CD14-positive monocyte (primary cell): ENCODE data around the gene DHX57. TPM values are rescaled to one million over a fixed set of nuclear protein-coding genes. Genes with fewer than 3 reads are reported as not detected.

ENCODE experiments used
- DNase-seq, 3 donors: peaks; one replicate each; pipeline ENCODE4 v3.0.0-alpha.2; 2011 to 2022
- H2AFZ ChIP-seq: 2 replicates; pipeline ENCODE4 v1.6.0; 2012; ENCODE audit warnings: mild to moderate bottlenecking, low read depth, low read length, inconsistent platforms; ENCODE audit not compliant: insufficient read depth, poor library complexity, severe bottlenecking
- H3K27ac ChIP-seq, 2 donors: 1 replicate in 1 of 2; 2 replicates in 1 of 2; pipeline ENCODE4 v1.5.1; 2012 to 2013; ENCODE audit warnings: low read length in 2 of 2, control low read depth in 1 of 2, inconsistent platforms in 1 of 2, low read depth in 1 of 2, mild to moderate bottlenecking in 1 of 2
- H3K27me3 ChIP-seq, 2 donors: one replicate each; pipeline versions ENCODE4 v1.6.0 to v1.6.1; 2011 to 2013; ENCODE audit warnings: low read length in 2 of 2; ENCODE audit not compliant: control insufficient read depth in 2 of 2, insufficient read depth in 2 of 2
- H3K36me3 ChIP-seq, 2 donors: replicated peaks in 1 of 2; 1 replicate in 1 of 2; 2 replicates in 1 of 2; pipeline versions ENCODE4 v1.5.1 to v1.6.1; 2012 to 2013; ENCODE audit warnings: low read length in 2 of 2, control low read depth in 1 of 2, inconsistent platforms in 1 of 2, mild to moderate bottlenecking in 1 of 2; ENCODE audit not compliant: insufficient read depth in 2 of 2, control insufficient read depth in 1 of 2
- H3K4me1 ChIP-seq, 2 donors: 1 replicate in 1 of 2; 2 replicates in 1 of 2; pipeline versions ENCODE4 v1.5.1 to v1.6.1; 2012 to 2013; ENCODE audit warnings: low read length in 2 of 2, control low read depth in 1 of 2, inconsistent platforms in 1 of 2, mild to moderate bottlenecking in 1 of 2, moderate library complexity in 1 of 2; ENCODE audit not compliant: insufficient read depth in 2 of 2, control insufficient read depth in 1 of 2
- H3K4me2 ChIP-seq: replicated peaks from 2 replicates; pipeline ENCODE3; 2012; ENCODE audit warnings: low read length, moderate library complexity, mild to moderate bottlenecking; ENCODE audit not compliant: poor library complexity, severe bottlenecking; ENCODE audit errors: extremely low read depth
- H3K4me3 ChIP-seq, 3 experiments: fragments of 200-600 bp in 1 of 3; sonication (generic) in 1 of 3; replicated peaks in 1 of 3; 1 replicate in 2 of 3; 2 replicates in 1 of 3; pipeline ENCODE4 v1.5.1; 2011 to 2013; ENCODE audit warnings: low read length in 3 of 3, mild to moderate bottlenecking in 3 of 3, control low read depth in 2 of 3, low read depth in 2 of 3, inconsistent platforms in 1 of 3, moderate library complexity in 1 of 3
- H3K79me2 ChIP-seq: 2 replicates; pipeline ENCODE4 v1.6.0; 2012; ENCODE audit warnings: mild to moderate bottlenecking, control low read depth, inconsistent platforms, low read length, moderate library complexity; ENCODE audit not compliant: insufficient read depth
- H3K9ac ChIP-seq: 2 replicates; pipeline ENCODE4 v1.6.0; 2017; ENCODE audit warnings: low read length, mild to moderate bottlenecking; ENCODE audit not compliant: insufficient read depth, poor library complexity, severe bottlenecking
- H3K9me3 ChIP-seq, 2 donors: replicated peaks in 1 of 2; 1 replicate in 1 of 2; 2 replicates in 1 of 2; pipeline versions ENCODE4 v1.5.1 to v1.6.1; 2012 to 2013; ENCODE audit warnings: low read length in 2 of 2, control low read depth in 1 of 2; ENCODE audit not compliant: control insufficient read depth in 1 of 2, insufficient read depth in 1 of 2
- H4K20me1 ChIP-seq: 2 replicates; pipeline ENCODE4 v1.6.0; 2012; ENCODE audit warnings: mild to moderate bottlenecking, low read length, control low read depth, moderate library complexity; ENCODE audit not compliant: insufficient read depth
- H3K27ac Mint-ChIP-seq, 7 donors: one replicate each; pipeline ENCODE4 v1.8.0; 2020; ENCODE audit warnings: mild to moderate bottlenecking in 7 of 7, mixed read lengths in 7 of 7, moderate library complexity in 6 of 7, inconsistent platforms in 2 of 7
- H3K27me3 Mint-ChIP-seq, 3 donors: one replicate each; pipeline ENCODE4 v1.8.0; 2021 to 2022; ENCODE audit warnings: low read depth in 3 of 3, mild to moderate bottlenecking in 3 of 3, mixed read lengths in 3 of 3, moderate library complexity in 3 of 3, inconsistent platforms in 1 of 3
- H3K36me3 Mint-ChIP-seq, 2 donors: one replicate each; pipeline ENCODE4 v1.8.0; 2020; ENCODE audit warnings: mixed read lengths in 2 of 2, inconsistent platforms in 1 of 2, mild to moderate bottlenecking in 1 of 2
- H3K4me1 Mint-ChIP-seq: one replicate; pipeline ENCODE4 v1.8.0; 2020; ENCODE audit warnings: mild to moderate bottlenecking, mixed read lengths
- H3K4me3 Mint-ChIP-seq, 2 donors: one replicate each; pipeline ENCODE4 v1.8.0; 2020; ENCODE audit warnings: mild to moderate bottlenecking in 2 of 2, mixed read lengths in 2 of 2, moderate library complexity in 1 of 2
- H3K9me3 Mint-ChIP-seq, 7 donors: one replicate each; pipeline ENCODE4 v1.8.0; 2020 to 2022; ENCODE audit warnings: mixed read lengths in 7 of 7, mild to moderate bottlenecking in 6 of 7, moderate library complexity in 6 of 7, inconsistent platforms in 2 of 7
- CTCF ChIP-seq: fragments of 200-600 bp; IDR thresholded peaks from one replicate; pipeline ENCODE4 v1.8.0; 2022; ENCODE audit warnings: antibody characterized with exemption, mild to moderate bottlenecking
- WGBS: methylation state at CpG from one replicate; pipeline ENCODE4 v1.1.5; 2013; ENCODE audit warnings: missing lambda C conversion rate; ENCODE audit not compliant: insufficient coverage; 5-methylcytosine and 5-hydroxymethylcytosine counted together
- intact Hi-C, 2 donors: fragments of 100-400 bp; cut with micrococcal nuclease; formaldehyde crosslinking; loops; one replicate each; pipeline versions ENCODE4 v1.15.0 to v1.15.1; 2023
- polyA plus RNA-seq, 3 donors: library from polyadenylated mRNA; depleted of rRNA in 1 of 3; unstranded in 2 of 3; stranded (reverse) in 1 of 3; fragments of 300-500 nt in 2 of 3; fragments of >200 nt in 1 of 3; fragmentation: Illumina TruSeq in 2 of 3; gene quantifications; 1 replicate in 2 of 3; 2 replicates in 1 of 3; pipeline ENCODE4 v1.2.3, GENCODE V29; 2012 to 2021

The DHX57 gene
- polyA plus RNA-seq, 3 donors, result 7.7 to 13.4 (median 12.9) TPM

DNA sequence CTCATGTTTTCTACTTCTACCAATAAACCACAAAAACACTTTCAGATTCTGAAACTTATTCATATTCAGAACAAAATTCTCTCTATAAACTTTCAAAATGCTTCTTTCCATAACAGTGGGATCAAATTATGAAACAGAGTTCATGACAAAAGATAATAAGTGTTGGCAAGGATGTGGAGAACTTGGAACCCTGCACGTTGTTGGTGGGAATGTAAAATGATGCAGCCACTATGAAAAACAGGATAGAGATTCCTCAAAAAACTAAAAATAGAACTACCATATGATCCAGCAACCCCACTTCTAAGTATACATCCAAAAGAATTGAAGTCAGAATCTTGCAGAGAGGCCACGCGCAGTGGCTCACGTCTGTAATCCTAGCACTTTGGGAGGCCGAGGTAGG is 52.3 kb downstream of the DHX57 start:
- Mint-ChIP-seq H3K4me1 (peaks cover 9% of the 10 kb centered on the region), H3K27me3 (peaks cover 0 to 2% (median 0%) of the 10 kb centered on the region in 3 donors), H3K9me3 (no peaks in the 10 kb centered on the region), H3K4me3 (no peak overlapping the region), H3K36me3 (peaks cover 59 to 70% of the 10 kb centered on the region in 2 donors), H3K27ac (no peak overlapping the region)
- peaks cover 14 to 17% of the 10 kb centered on the region in 2 donors for H3K4me1 ChIP-seq
- TF ChIP-seq CTCF, result no peak
- intact Hi-C loops, result no loop called here
- H3K36me3 ChIP-seq, result peaks cover 50 to 84% of the 10 kb centered on the region in 2 donors
- DNase-seq, result no peak
- no peaks in the 10 kb centered on the region for H3K79me2 ChIP-seq
- H4K20me1 ChIP-seq, result no peaks in the 10 kb centered on the region
- no peak overlapping the region for H2AFZ ChIP-seq
- no peak overlapping the region for H3K4me3 ChIP-seq
- no peak overlapping the region for H3K27ac ChIP-seq
- no peak overlapping the region for H3K4me2 ChIP-seq
- H3K9me3 ChIP-seq, result no peaks in the 10 kb centered on the region
- H3K27me3 ChIP-seq, result no peaks in the 10 kb centered on the region
- H3K9ac ChIP-seq, result no peak overlapping the region
- 93% methylated on average over 3 of the region's 5 CpGs for WGBS

GRCh38 chr2:38818565-38818964 is 57.2 kb downstream of the DHX57 start:
- no peak overlapping the region for H2AFZ ChIP-seq
- no peak overlapping the region for H3K27ac ChIP-seq
- no peaks in the 10 kb centered on the region for H3K79me2 ChIP-seq
- TF ChIP-seq CTCF, result no peak
- H3K9me3 ChIP-seq, result no peaks in the 10 kb centered on the region
- no peak for DNase-seq
- no peak overlapping the region for H3K9ac ChIP-seq
- H3K4me3 ChIP-seq, result no peak overlapping the region
- intact Hi-C loops, result no loop called here
- peaks cover 0 to 6% of the 10 kb centered on the region in 2 donors for H3K4me1 ChIP-seq
- H3K9me3 Mint-ChIP-seq, result peaks cover 0 to 4% (median 0%) of the 10 kb centered on the region in 7 donors
- H3K27ac Mint-ChIP-seq, result peak overlapping the region in 1 of 7 donors; percentile 34
- H3K27me3 Mint-ChIP-seq, result peaks cover 0 to 2% (median 0%) of the 10 kb centered on the region in 3 donors
- H3K4me2 ChIP-seq, result no peak overlapping the region
- no peaks in the 10 kb centered on the region for H3K27me3 ChIP-seq
- H4K20me1 ChIP-seq, result no peaks in the 10 kb centered on the region
- peaks cover 73 to 87% of the 10 kb centered on the region in 2 donors for H3K36me3 Mint-ChIP-seq
- peaks cover 49 to 95% of the 10 kb centered on the region in 2 donors for H3K36me3 ChIP-seq
- no peak overlapping the region for H3K4me3 Mint-ChIP-seq
- 100% methylated on average over 1 of the region's 6 CpGs for WGBS
- H3K4me1 Mint-ChIP-seq, result peaks cover 5% of the 10 kb centered on the region
